HepG2 (cell line): Measurements from ENCODE around the gene PDE2A. TPM values are rescaled to one million over a fixed set of nuclear protein-coding genes. Genes with fewer than 3 reads are reported as not detected.

Source experiments
- ATAC-seq: fragments of 200-7000 bp; cut with Tn5 transposase; 3 replicates; pipeline ENCODE4 v1.9.1; 2020; ENCODE audit warnings: mild to moderate bottlenecking, moderate library complexity
- BruUV-seq: library from RNA; stranded (reverse); fragments of 400-500 nt; replicated peaks from 2 replicates; lab custom pipeline; 2021; lab: Mats Ljungman, UMichigan
- CTCF ChIA-PET: fragments of 300-600 bp; formaldehyde crosslinking; extraction: SDS; loops from one replicate; lab custom pipeline; 2021; ENCODE audit warnings: low total read pairs, inconsistent platforms, low intra/inter-chr PET ratio; lab: Yijun Ruan, JAX
- POLR2A ChIA-PET: fragments of 350-600 bp; sonication (Branson Sonifier 250); formaldehyde crosslinking; loops from one replicate; lab custom pipeline; 2020; ENCODE audit warnings: antibody characterized with exemption, inconsistent platforms; lab: Yijun Ruan, JAX
- DNase-seq: peaks from one replicate; pipeline ENCODE4 v3.0.0-alpha.2; 2015; ENCODE audit warnings: low spot score
- FAIRE-seq: peaks from 3 replicates; lab custom pipeline; 2011; peaks lifted over from hg19 to GRCh38; lab: Jason Lieb, UNC
- H2AFZ ChIP-seq: one replicate; pipeline ENCODE4 v1.6.1; 2011; ENCODE audit warnings: low read length, inconsistent platforms
- H3K27ac ChIP-seq: fragments of 300-600 bp; 3 replicates; pipeline ENCODE4 v1.8.0; 2011; ENCODE audit warnings: mixed run types, mild to moderate bottlenecking, mixed read lengths, low read length, inconsistent platforms; ENCODE audit not compliant: insufficient read depth; ENCODE audit errors: extremely low read length
- H3K27me3 ChIP-seq, 2 experiments: fragments of 200-600 bp in 1 of 2; 2 replicates in 1 of 2; 3 replicates in 1 of 2; pipeline versions ENCODE4 v1.6.0 to v1.8.0; 2011; ENCODE audit warnings: low read length in 2 of 2, mild to moderate bottlenecking in 2 of 2, moderate library complexity in 2 of 2, inconsistent platforms in 1 of 2; ENCODE audit not compliant: insufficient read depth in 2 of 2, control insufficient read depth in 1 of 2
- H3K36me3 ChIP-seq, 2 experiments: fragments of 200-600 bp in 1 of 2; replicated peaks in 1 of 2; 2 replicates in 1 of 2; 3 replicates in 1 of 2; pipeline versions ENCODE4 v1.5.1 to v1.8.0; 2011; ENCODE audit warnings: low read length in 2 of 2, inconsistent platforms in 1 of 2; ENCODE audit not compliant: insufficient read depth in 2 of 2, control insufficient read depth in 1 of 2
- H3K4me1 ChIP-seq: 2 replicates; pipeline ENCODE4 v1.5.1; 2012; ENCODE audit warnings: low read length, inconsistent platforms; ENCODE audit not compliant: insufficient read depth
- H3K4me2 ChIP-seq: 2 replicates; pipeline ENCODE4 v1.6.0; 2011; ENCODE audit warnings: low read depth, low read length, inconsistent platforms
- H3K4me3 ChIP-seq, 3 experiments: fragments of 200-600 bp in 1 of 3; sonication (generic), shearing (Covaris generic) in 1 of 3; replicated peaks in 1 of 3; 2 replicates each; pipeline ENCODE4 v1.5.1; 2011 to 2016; ENCODE audit warnings: low read length in 3 of 3, inconsistent platforms in 2 of 3, low read depth in 2 of 3, mild to moderate bottlenecking in 2 of 3, control low read depth in 1 of 3, mixed read lengths in 1 of 3; ENCODE audit not compliant: insufficient read depth in 1 of 3
- H3K79me2 ChIP-seq: one replicate; pipeline ENCODE4 v1.6.1; 2011; ENCODE audit warnings: low read length, inconsistent platforms; ENCODE audit not compliant: insufficient read depth
- H3K9ac ChIP-seq: 2 replicates; pipeline ENCODE4 v1.6.0; 2011; ENCODE audit warnings: mild to moderate bottlenecking, low read depth, low read length, inconsistent platforms; ENCODE audit not compliant: insufficient read depth
- H3K9me3 ChIP-seq: 2 replicates; pipeline ENCODE4 v1.5.1; 2012; ENCODE audit warnings: mild to moderate bottlenecking, low read length
- H4K20me1 ChIP-seq: 2 replicates; pipeline ENCODE4 v1.6.0; 2011; ENCODE audit warnings: inconsistent platforms, mild to moderate bottlenecking, low read length, moderate library complexity; ENCODE audit not compliant: insufficient read depth
- AGO2 ChIP-seq: fragments of 200-400 bp; formaldehyde crosslinking; optimal IDR thresholded peaks from 2 replicates; pipeline ENCODE3; 2017; ENCODE audit warnings: mild to moderate bottlenecking, low read depth, low read length, moderate library complexity
- BATF2 ChIP-seq: sonication (generic); formaldehyde crosslinking; IDR thresholded peaks from 2 replicates; pipeline ENCODE4 v1.8.0; 2022; ENCODE audit warnings: mild to moderate bottlenecking, missing genetic modification reagents, moderate library complexity
- CHD4 ChIP-seq: fragments of 200-600 bp; sonication (generic); IDR thresholded peaks from 2 replicates; pipeline ENCODE4 v1.7.0; 2017; ENCODE audit warnings: mild to moderate bottlenecking, low read length, borderline replicate concordance
- KDM5A ChIP-seq: fragments of 200-600 bp; sonication (generic); IDR thresholded peaks from 2 replicates; pipeline ENCODE4 v1.7.0; 2018; ENCODE audit warnings: antibody characterized with exemption, mild to moderate bottlenecking, low read length, borderline replicate concordance
- KDM6A ChIP-seq: IDR thresholded peaks from 2 replicates; pipeline ENCODE4 v1.6.1; 2016; ENCODE audit warnings: low read depth
- RBM22 ChIP-seq: fragments of 200-400 bp; formaldehyde crosslinking; optimal IDR thresholded peaks from 2 replicates; pipeline ENCODE3; 2017; ENCODE audit warnings: mild to moderate bottlenecking, low read length, moderate library complexity
- TARDBP ChIP-seq: sonication (generic); formaldehyde crosslinking; IDR thresholded peaks from 2 replicates; pipeline ENCODE4 v1.8.0; 2022; ENCODE audit warnings: mild to moderate bottlenecking, missing genetic modification reagents
- THAP8 ChIP-seq: sonication (generic); formaldehyde crosslinking; IDR thresholded peaks from 2 replicates; pipeline ENCODE4 v1.5.1; 2020; ENCODE audit warnings: missing genetic modification reagents, mild to moderate bottlenecking, borderline replicate concordance
- TRAFD1 ChIP-seq: sonication (generic); formaldehyde crosslinking; IDR thresholded peaks from 2 replicates; pipeline ENCODE4 v1.5.1; 2020; ENCODE audit warnings: missing genetic modification reagents, mild to moderate bottlenecking, borderline replicate concordance
- ZBTB37 ChIP-seq: sonication (generic); formaldehyde crosslinking; IDR thresholded peaks from 2 replicates; pipeline ENCODE4 v1.4.0; 2020; ENCODE audit warnings: mild to moderate bottlenecking, missing genetic modification reagents
- ZNF382 ChIP-seq: sonication (generic); formaldehyde crosslinking; IDR thresholded peaks from 2 replicates; pipeline ENCODE4 v1.5.0; 2020; ENCODE audit warnings: missing genetic modification reagents, mild to moderate bottlenecking, borderline replicate concordance
- ZNF678 ChIP-seq: sonication (generic); formaldehyde crosslinking; IDR thresholded peaks from 2 replicates; pipeline ENCODE4 v1.4.0; 2020; ENCODE audit warnings: mild to moderate bottlenecking, missing genetic modification reagents
- ZNF713 ChIP-seq: sonication (generic); formaldehyde crosslinking; IDR thresholded peaks from 2 replicates; pipeline ENCODE4 v1.4.0; 2020; ENCODE audit warnings: mild to moderate bottlenecking, missing genetic modification reagents
- WGBS: methylation state at CpG from one replicate; pipeline ENCODE4 v1.1.6; 2017; ENCODE audit warnings: low lambda C conversion rate; 5-methylcytosine and 5-hydroxymethylcytosine counted together
- in situ Hi-C: cut with HindIII; loops from 2 replicates; pipeline ENCODE4 v1.10.0; 2017; ENCODE audit warnings: low pct_unique_long_range_greater_than_20kb; ENCODE audit not compliant: extremely low pct_ligation_motif_present
- intact Hi-C: fragments of 100-400 bp; cut with micrococcal nuclease; formaldehyde crosslinking; loops from one replicate; pipeline ENCODE4 v1.10.0; 2022; ENCODE audit not compliant: unreplicated experiment
- polyA plus RNA-seq, 8 experiments: library from polyadenylated mRNA; depleted of rRNA in 3 of 8; stranded (reverse) in 7 of 8; unstranded in 1 of 8; fragments of >200 nt; fragmentation: Illumina TruSeq in 4 of 8; extraction: Trizol in 4 of 8; gene quantifications; 2 replicates each; pipeline versions ENCODE4 v1.2.1 to v1.2.3, GENCODE V29; 2011 to 2016; ENCODE audit warnings: low read depth in 4 of 8, missing spikeins in 1 of 8, mixed read lengths in 1 of 8; ENCODE audit not compliant: insufficient read depth in 1 of 8
- total RNA-seq, 5 experiments: library from RNA; depleted of rRNA; stranded (reverse); fragments of >200 nt; fragmentation: Illumina TruSeq; extraction: Trizol; gene quantifications; 2 replicates each; pipeline ENCODE4 v1.2.3, GENCODE V29; 2016; ENCODE audit warnings: low read depth in 1 of 5

Gene PDE2A
- total and polyA plus RNA-seq, 2 of the 13 experiments (the other 11 are each of a cell fraction or from before 2014, with no cell fraction given) = 3.1 TPM; not detected in 1

- no peak for ATAC-seq
- no peaks in the 10 kb centered on the region for H3K27me3 ChIP-seq
- no peaks in the 10 kb centered on the region for H3K4me1 ChIP-seq
- TF ChIP-seq ZNF678 (CRISPR knock-in tag) (no peak), RBM22 (peak; percentile 82), BATF2 (CRISPR knock-in tag) (no peak)
- no peak overlapping the region for H3K27ac ChIP-seq
- no TSS peak for BruUV-seq
- ChIA-PET CTCF (no interaction called here), POLR2A (no interaction called here)
- no peak overlapping the region for H3K9ac ChIP-seq
- no peaks in the 10 kb centered on the region for H3K79me2 ChIP-seq
- 95% methylated on average over 7 of the region's 7 CpGs for WGBS
- H3K4me3 ChIP-seq = no peak overlapping the region
- H3K9me3 ChIP-seq = no peaks in the 10 kb centered on the region
- intact Hi-C loops (no loop called here), in situ Hi-C loops (no loop called here)
- H3K36me3 ChIP-seq = peaks cover 39 to 87% of the 10 kb centered on the region in 2 experiments
- H4K20me1 ChIP-seq = no peaks in the 10 kb centered on the region
- FAIRE-seq = no peak
- H2AFZ ChIP-seq = no peak overlapping the region
- H3K4me2 ChIP-seq = no peak overlapping the region
- DNase-seq = no peak
Observed at GRCh38 chr11:72695354-72695753, 21.1 kb upstream of the PDE2A start.

- Histone ChIP-seq H3K4me3 (no peak overlapping the region), H3K9me3 (no peaks in the 10 kb centered on the region), H3K4me1 (no peaks in the 10 kb centered on the region), H3K4me2 (no peak overlapping the region), H3K79me2 (no peaks in the 10 kb centered on the region), H3K27me3 (no peaks in the 10 kb centered on the region), H4K20me1 (no peaks in the 10 kb centered on the region), H3K27ac (no peak overlapping the region), H2AFZ (no peak overlapping the region), H3K9ac (no peak overlapping the region), H3K36me3 (peaks cover 38 to 82% of the 10 kb centered on the region in 2 experiments)
- BruUV-seq = no TSS peak
- FAIRE-seq = no peak
- ATAC-seq = peak; percentile 31
- ChIA-PET CTCF (no interaction called here), POLR2A (no interaction called here)
- in situ Hi-C loops (no loop called here), intact Hi-C loops (no loop called here)
- DNase-seq = no peak
- WGBS = 99% methylated on average over 13 of the region's 19 CpGs
- TF ChIP-seq KDM5A = no peak
- TF ChIP-seq ZNF382 = no peak
- TF ChIP-seq ZBTB37 (CRISPR knock-in tag) = no peak
- no peak for TF ChIP-seq THAP8 (CRISPR knock-in tag)
- TF ChIP-seq KDM6A (CRISPR knock-in tag) = no peak
- TF ChIP-seq CHD4 = no peak
- TF ChIP-seq TARDBP (CRISPR knock-in tag) = no peak
- no peak for TF ChIP-seq ZNF713 (CRISPR knock-in tag)
- TF ChIP-seq AGO2 = peak; percentile 61
- TF ChIP-seq TRAFD1 = no peak
Observed at GRCh38 chr11:72693271-72693968, 19.2 kb upstream of the PDE2A start.
